Esophagus squamous epithelium (tissue), 4 donors: ENCODE measurements around the gene LAMB3.

Source experiments
- POLR2A ChIP-seq, 4 donors: fragments of 450-650 bp; IDR thresholded peaks; one replicate each; pipeline ENCODE4 v1.6.1; 2017; ENCODE audit warnings: antibody characterized with exemption in 4 of 4, mild to moderate bottlenecking in 4 of 4, moderate library complexity in 3 of 4
- TF ChIP-seq, protein P1 (sequence below), 6 experiments: fragments of 450-650 bp in 4 of 6; fragments of 200-600 bp in 2 of 6; sonication (generic) in 2 of 6; IDR thresholded peaks; one replicate each; pipeline ENCODE4 v1.5.1; 2016 to 2019; ENCODE audit warnings: antibody characterized with exemption in 6 of 6, mild to moderate bottlenecking in 4 of 6, moderate library complexity in 4 of 6

DNA sequence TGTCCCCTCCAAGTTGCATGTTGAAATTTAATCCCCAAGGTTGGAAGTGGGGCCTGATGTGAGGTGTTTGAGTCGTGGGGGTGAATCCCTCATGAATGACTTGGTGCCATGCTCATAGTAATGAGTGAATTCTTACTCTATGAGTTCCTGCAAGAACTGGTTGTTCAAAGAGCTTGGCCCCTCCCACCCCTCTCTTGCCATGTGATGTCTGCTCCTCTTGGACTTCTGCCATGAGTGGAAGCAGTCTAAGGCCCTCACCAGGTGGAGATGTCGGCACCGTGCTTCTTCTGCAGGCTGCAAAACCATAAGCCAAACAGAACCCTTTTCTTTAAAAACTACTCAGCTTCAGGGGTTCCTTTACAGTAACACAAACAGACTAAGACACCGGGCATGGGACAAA lies 37.3 kb upstream of the LAMB3 start:
- TF ChIP-seq, protein P1, sequence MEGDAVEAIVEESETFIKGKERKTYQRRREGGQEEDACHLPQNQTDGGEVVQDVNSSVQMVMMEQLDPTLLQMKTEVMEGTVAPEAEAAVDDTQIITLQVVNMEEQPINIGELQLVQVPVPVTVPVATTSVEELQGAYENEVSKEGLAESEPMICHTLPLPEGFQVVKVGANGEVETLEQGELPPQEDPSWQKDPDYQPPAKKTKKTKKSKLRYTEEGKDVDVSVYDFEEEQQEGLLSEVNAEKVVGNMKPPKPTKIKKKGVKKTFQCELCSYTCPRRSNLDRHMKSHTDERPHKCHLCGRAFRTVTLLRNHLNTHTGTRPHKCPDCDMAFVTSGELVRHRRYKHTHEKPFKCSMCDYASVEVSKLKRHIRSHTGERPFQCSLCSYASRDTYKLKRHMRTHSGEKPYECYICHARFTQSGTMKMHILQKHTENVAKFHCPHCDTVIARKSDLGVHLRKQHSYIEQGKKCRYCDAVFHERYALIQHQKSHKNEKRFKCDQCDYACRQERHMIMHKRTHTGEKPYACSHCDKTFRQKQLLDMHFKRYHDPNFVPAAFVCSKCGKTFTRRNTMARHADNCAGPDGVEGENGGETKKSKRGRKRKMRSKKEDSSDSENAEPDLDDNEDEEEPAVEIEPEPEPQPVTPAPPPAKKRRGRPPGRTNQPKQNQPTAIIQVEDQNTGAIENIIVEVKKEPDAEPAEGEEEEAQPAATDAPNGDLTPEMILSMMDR (IDR thresholded peaks at IDR 0.05): no peak
- no peak for TF ChIP-seq POLR2A (IDR thresholded peaks at IDR 0.05)
